GM19099 (cell line): ENCODE data around the gene PACC1.

Experiments used
- POLR2A ChIP-seq: IDR thresholded peaks from 3 replicates; pipeline ENCODE4 v1.6.1; 2011; ENCODE audit warnings: low read depth; ENCODE audit not compliant: insufficient read length; ENCODE audit errors: extremely low read depth

Gene PACC1

GRCh38 chr1:212341090-212341489, 73.6 kb downstream of the PACC1 start:
- no peak for TF ChIP-seq POLR2A

- no peak for TF ChIP-seq POLR2A
These were observed 85.6 kb downstream of the PACC1 start for GRCh38 chr1:212329105-212329504.

GRCh38 chr1:212328248-212328647, 86.4 kb downstream of the PACC1 start:
- TF ChIP-seq POLR2A = no peak

GRCh38 chr1:212326541-212326940, 88.1 kb downstream of the PACC1 start:
- TF ChIP-seq POLR2A = no peak

GRCh38 chr1:212323066-212323465, 91.6 kb downstream of the PACC1 start:
- TF ChIP-seq POLR2A = no peak

GRCh38 chr1:212317916-212318315, 96.8 kb downstream of the PACC1 start:
- no peak for TF ChIP-seq POLR2A

GRCh38 chr1:212315907-212316306, 98.8 kb downstream of the PACC1 start:
- TF ChIP-seq POLR2A = no peak

GRCh38 chr1:212315184-212315583, 99.5 kb downstream of the PACC1 start:
- no peak for TF ChIP-seq POLR2A
